Skeletal muscle tissue (tissue), 4 donors: Measurements from ENCODE around the gene DIO3. TPM values are rescaled to one million over a fixed set of nuclear protein-coding genes. Genes with fewer than 3 reads are reported as not detected.

Source experiments
- H3K27ac ChIP-seq: one replicate; pipeline ENCODE4 v1.7.0; 2013; ENCODE audit warnings: mild to moderate bottlenecking, low read depth, low read length, inconsistent platforms
- H3K27me3 ChIP-seq, 3 donors: one replicate each; pipeline ENCODE4 v1.7.0; 2013; ENCODE audit warnings: low read length in 3 of 3; ENCODE audit not compliant: control insufficient read depth in 3 of 3, insufficient read depth in 3 of 3
- H3K36me3 ChIP-seq, 3 donors: one replicate each; pipeline ENCODE4 v1.7.0; 2013; ENCODE audit warnings: low read length in 3 of 3; ENCODE audit not compliant: control insufficient read depth in 3 of 3, insufficient read depth in 3 of 3
- H3K4me1 ChIP-seq, 3 donors: one replicate each; pipeline ENCODE4 v1.7.0; 2013; ENCODE audit warnings: low read length in 3 of 3, mild to moderate bottlenecking in 3 of 3; ENCODE audit not compliant: control insufficient read depth in 3 of 3, insufficient read depth in 3 of 3
- H3K4me3 ChIP-seq, 3 donors: one replicate each; pipeline ENCODE4 v1.7.0; 2013; ENCODE audit warnings: low read length in 3 of 3
- H3K9ac ChIP-seq, 3 donors: one replicate each; pipeline ENCODE4 v1.7.0; 2013; ENCODE audit warnings: low read length in 3 of 3, mild to moderate bottlenecking in 3 of 3, moderate library complexity in 2 of 3, low read depth in 1 of 3
- H3K9me3 ChIP-seq, 3 donors: one replicate each; pipeline ENCODE4 v1.7.0; 2013; ENCODE audit warnings: low read length in 3 of 3; ENCODE audit not compliant: control insufficient read depth in 3 of 3
- total RNA-seq: library from RNA; depleted of rRNA; stranded (reverse); fragments of >200 nt; gene quantifications from one replicate; pipeline ENCODE4 v1.2.3, GENCODE V29; 2014
- donor health status: Osteomylitis.

The DIO3 gene
- total RNA-seq, 1 donor from 2014 or later: 1.0 TPM

GRCh38 chr14:101587441-101587911, 26.2 kb downstream of the DIO3 start:
- no peaks in the 10 kb centered on the region for H3K9me3 ChIP-seq
- no peak overlapping the region for H3K4me3 ChIP-seq
- peaks cover 13 to 28% (median 17%) of the 10 kb centered on the region in 3 donors for H3K27me3 ChIP-seq
- H3K27ac ChIP-seq: no peak overlapping the region
- H3K36me3 ChIP-seq: no peaks in the 10 kb centered on the region
- H3K4me1 ChIP-seq: peaks cover 0 to 3% (median 0%) of the 10 kb centered on the region in 3 donors
- H3K9ac ChIP-seq: no peak overlapping the region

GRCh38 chr14:101588286-101588975, 27.1 kb downstream of the DIO3 start:
- Histone ChIP-seq H3K9me3 (no peaks in the 10 kb centered on the region), H3K36me3 (no peaks in the 10 kb centered on the region), H3K27me3 (peaks cover 9 to 26% (median 14%) of the 10 kb centered on the region in 3 donors)

DNA sequence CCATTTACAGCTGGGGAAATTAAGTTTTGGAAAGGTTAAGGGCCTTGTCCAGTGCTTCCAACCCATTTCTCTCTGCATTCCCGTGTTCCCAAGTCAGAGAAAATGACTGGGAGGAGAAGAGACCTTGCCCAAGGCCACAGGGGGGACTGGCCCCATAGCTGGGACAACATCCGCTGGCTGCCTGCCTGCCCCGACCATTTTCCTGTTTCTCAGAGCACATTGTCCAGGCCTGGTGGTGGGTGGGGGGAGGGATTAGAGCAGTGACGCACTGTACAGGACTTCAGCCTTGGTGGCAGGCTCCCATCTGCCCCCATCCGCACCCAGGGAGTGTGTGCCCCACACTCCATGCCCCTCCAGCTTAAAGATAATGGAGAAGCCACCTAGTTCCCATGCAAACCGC, 27.7 kb downstream of the DIO3 start:
- Histone ChIP-seq H3K27ac (no peak overlapping the region), H3K9ac (no peak overlapping the region), H3K36me3 (no peaks in the 10 kb centered on the region), H3K4me3 (no peak overlapping the region), H3K27me3 (peaks cover 7 to 26% (median 8%) of the 10 kb centered on the region in 3 donors), H3K9me3 (no peaks in the 10 kb centered on the region), H3K4me1 (peaks cover 0 to 3% (median 0%) of the 10 kb centered on the region in 3 donors)

More at GRCh38 chr14:101588286-101588975, 27.1 kb downstream of the DIO3 start:
- no peak overlapping the region for H3K9ac ChIP-seq
- no peak overlapping the region for H3K4me3 ChIP-seq
- H3K4me1 ChIP-seq: peaks cover 0 to 3% (median 0%) of the 10 kb centered on the region in 3 donors
- H3K27ac ChIP-seq: no peak overlapping the region

DNA sequence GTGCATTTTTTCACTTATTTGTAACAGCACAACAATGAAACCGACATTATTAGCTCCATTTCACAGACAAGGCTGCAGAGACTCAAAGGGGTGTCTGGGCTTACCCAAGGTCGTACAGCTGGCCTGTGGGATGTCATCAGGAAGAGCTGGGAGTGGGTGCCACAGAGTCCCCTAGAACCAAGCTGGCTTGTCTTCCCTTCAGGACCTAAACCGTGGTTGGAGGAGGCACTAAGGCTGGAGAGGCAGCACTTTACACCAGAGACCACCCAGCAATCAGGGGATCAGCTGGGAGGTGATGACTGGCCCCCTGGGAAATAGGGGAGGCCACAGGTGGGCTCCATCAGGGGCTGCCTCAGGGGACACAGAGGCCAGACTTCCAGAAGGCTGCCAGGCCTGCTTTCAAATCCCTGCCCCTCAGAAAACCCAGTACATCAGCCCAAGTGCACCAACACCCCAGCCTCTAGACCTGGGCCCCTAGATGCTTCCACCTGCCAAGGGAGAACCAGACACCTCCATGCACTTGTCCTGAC, 28.3 kb downstream of the DIO3 start:
- Histone ChIP-seq H3K4me3 (no peak overlapping the region), H3K27ac (no peak overlapping the region), H3K9me3 (no peaks in the 10 kb centered on the region), H3K36me3 (no peaks in the 10 kb centered on the region), H3K4me1 (peaks cover 0 to under 1% (median 0%) of the 10 kb centered on the region in 3 donors), H3K9ac (no peak overlapping the region), H3K27me3 (peaks cover 4 to 26% (median 5%) of the 10 kb centered on the region in 3 donors)

- Histone ChIP-seq H3K9ac (no peak overlapping the region), H3K27ac (no peak overlapping the region), H3K36me3 (no peaks in the 10 kb centered on the region), H3K4me3 (no peak overlapping the region), H3K4me1 (no peaks in the 10 kb centered on the region), H3K27me3 (peaks cover 3 to 26% (median 4%) of the 10 kb centered on the region in 3 donors), H3K9me3 (no peaks in the 10 kb centered on the region)
These were observed 28.8 kb downstream of the DIO3 start for GRCh38 chr14:101590062-101590461.

GRCh38 chr14:101590616-101591015, 29.3 kb downstream of the DIO3 start:
- Histone ChIP-seq H3K4me3 (no peak overlapping the region), H3K36me3 (no peaks in the 10 kb centered on the region), H3K27me3 (peaks cover 3 to 24% (median 4%) of the 10 kb centered on the region in 3 donors), H3K9ac (no peak overlapping the region), H3K27ac (no peak overlapping the region), H3K9me3 (no peaks in the 10 kb centered on the region), H3K4me1 (no peaks in the 10 kb centered on the region)

DNA sequence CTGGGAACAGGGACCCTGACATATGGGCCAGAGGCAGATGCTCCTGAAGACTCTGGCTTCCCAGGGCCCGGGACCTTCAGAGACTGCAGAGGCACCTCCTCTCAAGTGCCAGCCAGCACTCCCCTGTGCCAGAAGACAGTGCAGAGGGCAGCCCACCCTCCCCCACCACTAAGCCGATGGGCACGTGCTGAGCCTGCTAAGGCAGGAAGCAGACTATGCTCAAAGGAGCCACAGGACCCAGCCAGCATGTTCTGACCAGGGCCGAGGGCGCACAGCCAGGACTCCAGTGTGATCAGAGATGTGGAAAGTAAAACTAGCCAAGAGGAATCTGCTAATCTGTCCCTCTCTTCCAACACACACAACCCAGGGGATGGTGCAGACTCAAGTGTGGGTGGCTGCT, 29.8 kb downstream of the DIO3 start:
- Histone ChIP-seq H3K9ac (no peak overlapping the region), H3K36me3 (no peaks in the 10 kb centered on the region), H3K4me3 (no peak overlapping the region), H3K9me3 (no peaks in the 10 kb centered on the region), H3K4me1 (no peaks in the 10 kb centered on the region), H3K27me3 (peaks cover 3 to 20% (median 4%) of the 10 kb centered on the region in 3 donors), H3K27ac (no peak overlapping the region)

- no peaks in the 10 kb centered on the region for H3K36me3 ChIP-seq
- peaks cover 3 to 20% (median 4%) of the 10 kb centered on the region in 3 donors for H3K27me3 ChIP-seq
- H3K4me1 ChIP-seq: no peaks in the 10 kb centered on the region
- H3K9me3 ChIP-seq: no peaks in the 10 kb centered on the region
- H3K4me3 ChIP-seq: no peak overlapping the region
- no peak overlapping the region for H3K9ac ChIP-seq
- no peak overlapping the region for H3K27ac ChIP-seq
These were observed 30.3 kb downstream of the DIO3 start for GRCh38 chr14:101591582-101591981.

DNA sequence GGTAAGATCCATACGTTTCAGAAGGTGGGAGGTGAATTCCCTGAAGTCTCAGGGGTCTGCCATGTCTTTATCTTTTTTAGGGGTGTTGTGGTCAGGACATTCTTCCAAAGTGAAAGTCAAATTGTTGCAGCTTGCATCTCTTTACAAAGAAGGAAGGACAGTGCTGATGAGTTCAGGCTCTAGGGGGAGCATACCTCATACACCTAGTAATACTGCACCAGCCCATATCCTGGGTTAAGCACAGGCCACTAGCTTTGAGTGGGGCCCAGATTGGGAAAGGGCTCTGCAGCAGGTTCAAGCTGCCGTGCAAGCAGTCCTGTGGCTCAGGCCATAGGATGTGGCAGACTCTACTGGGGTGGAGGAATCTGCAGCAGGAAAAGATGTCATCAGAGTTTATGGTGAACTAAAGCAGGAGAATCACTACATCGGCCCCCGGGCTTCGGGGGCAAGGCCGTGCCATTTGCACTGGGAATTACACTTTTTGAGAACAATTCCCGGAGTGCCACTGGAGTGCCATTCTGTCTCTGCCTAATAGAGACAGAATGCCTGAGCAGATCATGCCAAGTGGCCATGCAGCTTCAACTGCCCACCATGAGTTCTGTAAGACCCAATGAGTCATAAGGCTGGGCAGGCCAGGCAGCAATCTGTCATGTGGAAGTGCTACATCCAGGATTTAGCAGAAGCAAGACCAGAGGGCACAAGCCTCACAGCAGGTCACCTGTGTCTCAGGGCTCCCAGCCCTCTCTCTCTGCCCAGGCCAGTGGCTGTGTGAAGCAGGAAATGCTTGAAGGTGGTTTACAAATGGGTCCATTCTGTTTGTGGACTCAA, 32.3 kb downstream of the DIO3 start:
- H3K36me3 ChIP-seq: no peaks in the 10 kb centered on the region
- no peak overlapping the region for H3K4me3 ChIP-seq
- no peak overlapping the region for H3K27ac ChIP-seq

More for the DNA sequence above, 32.3 kb downstream of the DIO3 start:
- no peaks in the 10 kb centered on the region for H3K4me1 ChIP-seq
- H3K9me3 ChIP-seq: no peaks in the 10 kb centered on the region
- H3K27me3 ChIP-seq: peaks cover 0 to 9% (median 0%) of the 10 kb centered on the region in 3 donors
- no peak overlapping the region for H3K9ac ChIP-seq
